HG03139 (cell line): ENCODE results near the gene BAZ2A.

Experiments used
- ATAC-seq: cut with Tn5 transposase; IDR thresholded peaks from one replicate; pipeline ENCODE4 v1.9.1; 2021; ENCODE audit not compliant: unreplicated experiment

Gene BAZ2A

GRCh38 chr12:56635806-56636674 is 5.9 kb upstream of the BAZ2A start:
- ATAC-seq = peak; percentile 41

- no peak for ATAC-seq
Measured at GRCh38 chr12:56634837-56635791, 5.0 kb upstream of the BAZ2A start.

GRCh38 chr12:56634242-56634836 is 4.2 kb upstream of the BAZ2A start:
- no peak for ATAC-seq

GRCh38 chr12:56633468-56634241 is 3.5 kb upstream of the BAZ2A start:
- ATAC-seq = no peak

GRCh38 chr12:56632701-56633467 is 2.8 kb upstream of the BAZ2A start:
- ATAC-seq = no peak

GRCh38 chr12:56631790-56632700 is 1.9 kb upstream of the BAZ2A start:
- ATAC-seq = no peak

GRCh38 chr12:56629459-56630179 is 507 bp downstream of the BAZ2A start:
- ATAC-seq = no peak

- ATAC-seq = no peak
Measured at GRCh38 chr12:56628671-56629458, 1.3 kb downstream of the BAZ2A start.

GRCh38 chr12:56626701-56627100 is 3.4 kb downstream of the BAZ2A start:
- no peak for ATAC-seq

GRCh38 chr12:56622535-56622934 is 7.6 kb downstream of the BAZ2A start:
- ATAC-seq = no peak

- ATAC-seq = no peak
Measured at GRCh38 chr12:56616925-56617324, 13.2 kb downstream of the BAZ2A start.

- no peak for ATAC-seq
Measured at GRCh38 chr12:56616244-56616643, 13.9 kb downstream of the BAZ2A start.

GRCh38 chr12:56614627-56615026 is 15.5 kb downstream of the BAZ2A start:
- no peak for ATAC-seq

- no peak for ATAC-seq
Measured at GRCh38 chr12:56604355-56604754, 25.8 kb downstream of the BAZ2A start.

GRCh38 chr12:56602239-56602638 is 27.9 kb downstream of the BAZ2A start:
- ATAC-seq = no peak

- ATAC-seq = no peak
Measured at GRCh38 chr12:56601503-56601902, 28.6 kb downstream of the BAZ2A start.

- no peak for ATAC-seq
Measured at GRCh38 chr12:56600753-56601152, 29.4 kb downstream of the BAZ2A start.
